Activated CD4-positive, alpha-beta T cell treated with anti-CD3 and anti-CD28 coated beads, Interleukin-2, amount 50 U/mL, for 24 hours (primary cell): ENCODE results near the gene TBC1D17.
A peak's percentile ranks its signal among the peaks of the same experiment; 100 is the strongest.

ENCODE experiments used
- DNase-seq, 2 donors: peaks; one replicate each; pipeline ENCODE4 v3.0.0-alpha.2; 2020; ENCODE audit warnings: low read depth in 1 of 2, low spot score in 1 of 2

Gene TBC1D17

DNA sequence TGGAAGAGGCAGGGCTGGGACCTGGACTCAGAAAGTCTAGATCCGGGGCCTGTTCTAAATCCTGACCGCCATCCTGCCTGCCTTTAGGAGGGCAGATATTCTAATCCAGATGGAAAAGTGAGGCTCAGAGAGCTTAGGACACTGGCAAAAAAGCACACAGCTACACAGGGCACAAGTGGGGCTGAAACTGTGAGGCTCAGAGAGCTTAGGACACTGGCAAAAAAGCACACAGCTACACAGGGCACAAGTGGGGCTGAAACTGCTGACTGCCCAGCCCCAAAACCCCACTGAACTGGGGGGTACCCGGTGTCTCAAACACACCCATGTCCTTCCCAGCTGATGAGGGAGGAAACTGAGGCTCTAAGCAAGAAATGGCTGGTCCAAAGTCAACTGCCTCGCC is 2.3 kb upstream of the TBC1D17 start:
- no peak for DNase-seq

DNA sequence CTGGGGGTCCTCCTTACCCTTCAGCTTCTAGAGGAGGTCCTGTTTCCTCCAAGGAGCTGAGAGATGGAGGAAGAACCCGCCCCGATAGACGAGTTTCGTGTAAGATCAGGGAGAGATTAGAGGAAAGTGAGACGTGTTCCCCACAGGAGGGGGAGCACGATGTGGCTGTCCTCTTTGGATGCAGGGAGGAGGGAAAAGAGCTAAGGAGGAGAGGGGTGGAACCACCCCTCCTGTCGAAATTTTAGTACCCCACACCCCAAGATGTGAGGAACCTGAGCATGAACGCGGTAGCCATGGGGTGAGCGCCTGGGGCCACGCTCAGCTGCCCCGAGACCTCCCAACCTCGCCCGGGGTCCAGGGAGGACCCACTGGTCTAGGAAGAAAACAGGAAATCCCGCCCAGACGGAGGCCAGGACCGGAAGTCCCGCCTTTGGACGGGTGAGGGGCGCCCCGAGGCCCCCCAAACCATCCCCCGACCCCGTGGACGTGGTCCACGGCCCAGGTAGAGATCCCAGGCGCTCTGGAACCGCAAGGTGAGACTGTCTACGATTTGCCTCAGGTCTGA is 1.6 kb upstream of the TBC1D17 start:
- no peak for DNase-seq

GRCh38 chr19:49876422-49877019 is 981 bp upstream of the TBC1D17 start:
- DNase-seq: peak; percentile 93 to 97

DNA sequence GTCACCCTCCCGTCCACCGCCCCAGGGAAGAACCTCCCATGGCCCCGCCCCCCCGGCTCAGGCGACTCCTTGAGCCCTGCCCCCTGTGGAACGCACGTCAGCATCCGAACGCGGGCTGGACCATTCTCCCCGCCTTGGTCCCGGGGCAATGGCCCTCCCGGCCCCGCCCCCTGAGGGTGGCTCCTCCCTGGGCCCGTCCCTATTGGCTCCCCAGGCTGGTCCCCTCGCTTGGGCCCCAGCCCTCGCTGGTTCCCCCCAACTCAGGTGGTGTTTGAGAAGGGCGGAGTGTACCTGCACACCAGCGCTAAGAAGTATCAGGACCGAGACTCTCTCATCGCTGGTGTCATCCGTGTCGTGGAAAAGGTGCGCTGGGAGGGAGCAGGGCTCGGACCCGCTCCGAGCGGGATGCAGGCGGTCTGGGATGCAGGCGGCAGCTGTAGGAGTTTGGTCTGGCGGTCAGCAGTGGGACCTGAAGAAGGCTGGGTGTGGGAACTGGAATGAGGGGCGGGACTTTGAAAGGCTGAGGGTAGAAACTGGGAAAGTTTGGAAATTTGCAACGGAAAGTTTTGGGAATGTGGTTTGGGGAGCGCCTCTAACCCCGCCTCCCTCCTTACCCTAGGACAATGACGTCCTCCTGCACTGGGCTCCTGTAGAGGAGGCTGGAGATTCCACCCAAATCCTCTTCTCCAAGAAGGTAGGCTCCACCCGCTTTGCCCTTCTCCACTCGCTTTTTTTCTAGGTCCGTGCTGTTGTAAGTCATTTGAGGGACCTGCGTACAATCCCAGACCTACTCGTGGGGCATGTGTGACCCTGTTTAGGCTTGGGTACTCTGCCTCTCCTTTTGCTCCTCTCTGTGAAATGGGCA is 609 bp downstream of the TBC1D17 start:
- peak in 1 of 2 donors; percentile 98 for DNase-seq

DNA sequence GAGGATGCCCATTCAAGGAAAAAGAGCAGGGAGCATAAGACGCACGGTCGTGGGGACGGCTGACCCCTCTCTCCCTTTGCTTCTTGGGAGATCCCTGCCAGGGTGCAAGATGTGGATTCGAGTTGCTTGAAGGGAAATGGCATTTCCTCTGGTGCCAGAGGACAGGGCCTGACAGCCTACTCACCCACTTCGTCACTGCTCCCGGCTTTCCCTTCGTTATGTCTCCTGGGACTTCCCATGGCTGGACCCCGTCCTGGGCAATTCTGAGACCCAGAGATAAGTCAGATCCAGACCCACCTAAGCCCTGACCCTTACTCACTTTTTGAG is 1.2 kb downstream of the TBC1D17 start:
- DNase-seq: no peak

- no peak for DNase-seq
Observed at GRCh38 chr19:49879243-49879963, 1.9 kb downstream of the TBC1D17 start.

GRCh38 chr19:49880162-49880869 is 2.8 kb downstream of the TBC1D17 start:
- no peak for DNase-seq

DNA sequence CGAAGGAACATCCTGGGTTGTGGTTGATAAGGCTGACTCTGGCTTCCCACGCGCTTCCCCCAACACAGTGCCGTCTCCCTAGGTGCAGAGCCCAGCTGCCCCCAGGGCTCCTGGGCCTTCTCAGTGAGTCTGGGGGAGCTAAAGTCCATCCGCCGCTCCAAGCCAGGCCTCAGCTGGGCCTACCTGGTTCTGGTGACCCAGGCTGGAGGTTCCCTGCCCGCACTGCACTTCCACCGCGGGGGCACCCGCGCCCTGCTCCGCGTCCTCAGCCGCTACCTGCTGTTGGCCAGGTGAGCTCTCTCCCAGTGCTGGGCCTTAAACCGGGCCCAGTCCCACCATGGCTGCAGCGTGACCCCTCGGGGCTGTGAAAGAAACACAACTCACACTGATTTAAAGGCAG is 3.7 kb downstream of the TBC1D17 start:
- DNase-seq: no peak

DNA sequence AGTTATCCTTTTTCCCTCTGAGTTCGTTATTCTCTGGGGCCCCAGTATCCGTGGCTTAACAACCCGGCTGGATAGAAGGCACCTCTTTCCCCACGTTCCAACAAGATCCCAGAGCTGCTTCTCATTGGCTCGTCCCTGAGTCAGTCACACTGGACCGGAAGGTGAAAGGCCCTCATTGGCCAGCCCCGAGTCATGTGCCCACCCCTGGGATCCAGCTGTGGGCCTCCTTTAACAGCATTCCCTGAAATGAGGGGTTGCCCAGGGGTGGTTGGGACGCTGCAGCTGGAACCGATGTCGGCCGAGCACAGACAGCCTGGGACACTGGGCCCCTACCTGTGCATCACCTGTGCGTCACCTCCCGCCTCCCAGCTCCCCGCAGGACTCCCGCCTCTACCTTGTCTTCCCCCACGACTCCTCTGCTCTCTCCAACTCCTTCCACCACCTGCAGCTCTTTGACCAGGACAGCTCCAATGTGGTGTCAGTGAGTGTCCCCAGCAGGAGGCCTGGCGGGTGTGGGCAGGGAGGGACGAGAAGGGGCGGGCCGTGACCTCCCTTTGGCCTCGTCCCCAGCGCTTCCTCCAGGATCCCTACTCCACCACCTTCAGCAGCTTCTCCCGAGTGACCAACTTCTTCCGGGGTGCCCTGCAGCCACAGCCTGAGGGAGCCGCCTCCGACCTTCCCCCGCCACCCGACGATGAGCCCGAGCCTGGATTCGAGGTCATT is 4.3 kb downstream of the TBC1D17 start:
- DNase-seq: no peak

GRCh38 chr19:49882643-49883042 is 5.1 kb downstream of the TBC1D17 start:
- DNase-seq: no peak

- no peak for DNase-seq
Observed at GRCh38 chr19:49883094-49883493, 5.6 kb downstream of the TBC1D17 start.

DNA sequence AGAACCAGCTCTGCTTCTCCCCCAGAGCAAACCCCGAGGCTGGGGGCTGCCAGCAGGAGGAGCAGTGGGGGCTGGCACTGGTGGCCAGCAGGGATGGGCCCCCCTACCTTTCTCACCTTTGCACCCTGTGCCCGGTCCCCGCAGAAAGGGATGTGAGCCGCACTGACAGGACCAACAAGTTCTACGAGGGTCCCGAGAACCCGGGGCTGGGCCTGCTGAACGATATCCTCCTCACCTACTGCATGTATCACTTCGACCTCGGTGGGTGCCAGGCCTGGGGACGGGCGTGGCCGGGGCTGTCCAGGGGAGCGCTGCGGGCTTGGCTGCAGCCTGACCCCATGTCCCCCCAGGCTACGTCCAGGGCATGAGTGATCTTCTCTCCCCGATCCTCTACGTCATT is 6.6 kb downstream of the TBC1D17 start:
- DNase-seq: no peak

DNA sequence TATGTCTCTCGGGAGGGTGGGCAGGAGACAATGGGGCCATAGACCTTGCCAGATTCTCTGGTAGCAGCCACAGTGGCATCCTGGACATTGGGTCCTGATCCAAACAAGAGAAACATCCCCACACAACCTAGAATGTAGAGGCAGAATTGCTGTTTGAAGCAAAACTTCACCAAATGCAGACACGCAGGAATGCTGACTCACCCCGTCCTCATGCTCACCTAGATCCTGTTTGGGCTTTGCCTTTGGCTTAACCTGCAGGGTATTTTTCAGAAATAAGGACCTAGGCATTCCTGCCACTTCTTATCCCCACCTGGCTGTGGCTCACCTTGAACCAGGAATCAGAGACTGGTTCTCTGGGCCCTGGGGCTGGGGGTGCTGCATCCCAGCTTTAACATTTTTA is 7.3 kb downstream of the TBC1D17 start:
- DNase-seq: no peak

DNA sequence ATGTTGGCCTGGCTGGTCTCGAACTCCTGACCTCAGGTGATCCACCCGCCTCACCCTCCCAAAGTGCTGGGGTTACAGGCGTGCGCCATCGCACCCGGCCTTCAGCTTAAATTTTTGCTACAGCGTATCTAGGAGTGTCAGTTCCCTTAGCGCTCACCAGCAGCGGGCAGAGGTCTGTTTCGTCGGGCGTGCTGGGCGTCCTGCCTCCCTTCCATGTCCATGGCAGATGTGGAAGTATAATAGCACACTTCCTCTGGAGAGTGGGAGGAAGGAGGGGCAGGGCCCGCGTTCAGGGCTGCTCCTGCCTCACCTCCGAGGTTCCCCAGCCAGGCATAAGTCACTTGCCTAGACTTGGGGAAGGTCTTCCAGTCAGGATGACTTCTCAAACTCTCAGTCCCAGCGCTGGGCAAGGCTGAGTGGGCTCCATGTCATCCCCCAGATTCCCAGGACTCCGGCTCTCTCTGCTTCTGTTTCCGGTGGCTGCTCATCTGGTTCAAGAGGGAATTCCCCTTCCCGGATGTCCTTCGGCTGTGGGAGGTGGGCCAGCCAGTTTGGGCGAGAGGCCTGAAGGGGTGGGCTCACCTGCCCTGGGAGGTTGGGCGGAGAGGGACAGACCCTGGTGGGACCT is 9.6 kb downstream of the TBC1D17 start:
- DNase-seq: no peak

DNA sequence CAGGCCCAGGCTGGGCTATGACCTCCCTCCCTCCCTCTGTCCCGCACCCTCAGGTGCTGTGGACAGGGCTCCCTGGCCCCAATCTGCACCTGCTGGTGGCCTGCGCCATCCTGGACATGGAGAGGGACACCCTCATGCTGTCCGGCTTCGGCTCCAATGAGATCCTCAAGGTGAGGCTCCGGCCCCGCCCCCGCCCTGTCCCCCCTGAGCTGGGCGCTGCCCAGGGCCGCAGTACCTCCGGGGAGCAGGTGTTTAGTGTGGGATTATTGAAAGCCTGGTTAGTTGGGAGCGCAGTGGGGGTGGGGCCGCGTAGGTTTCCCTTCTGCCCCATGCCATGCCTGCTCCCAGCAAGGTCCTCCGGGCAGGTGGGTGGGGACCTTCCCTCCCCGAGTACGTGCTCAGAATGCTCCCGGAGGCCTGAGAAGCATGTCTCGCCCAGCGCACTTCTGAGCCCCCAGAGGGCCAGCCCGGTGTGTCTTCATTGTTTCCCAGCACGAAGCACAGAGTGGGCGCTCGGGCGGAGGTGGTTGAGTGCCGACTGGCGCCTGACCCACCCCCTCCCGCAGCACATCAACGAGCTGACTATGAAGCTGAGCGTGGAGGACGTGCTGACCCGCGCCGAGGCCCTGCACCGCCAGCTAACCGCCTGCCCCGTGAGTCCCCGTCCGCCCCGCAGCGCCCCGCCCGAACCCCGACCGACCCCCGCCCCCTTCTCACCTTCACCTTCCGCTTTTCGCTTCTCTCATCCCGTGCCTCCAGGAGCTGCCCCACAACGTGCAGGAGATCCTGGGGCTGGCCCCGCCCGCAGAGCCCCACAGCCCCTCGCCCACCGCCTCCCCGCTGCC is 10.4 kb downstream of the TBC1D17 start:
- DNase-seq: no peak

GRCh38 chr19:49888510-49888824 is 11.0 kb downstream of the TBC1D17 start:
- DNase-seq: no peak

DNA sequence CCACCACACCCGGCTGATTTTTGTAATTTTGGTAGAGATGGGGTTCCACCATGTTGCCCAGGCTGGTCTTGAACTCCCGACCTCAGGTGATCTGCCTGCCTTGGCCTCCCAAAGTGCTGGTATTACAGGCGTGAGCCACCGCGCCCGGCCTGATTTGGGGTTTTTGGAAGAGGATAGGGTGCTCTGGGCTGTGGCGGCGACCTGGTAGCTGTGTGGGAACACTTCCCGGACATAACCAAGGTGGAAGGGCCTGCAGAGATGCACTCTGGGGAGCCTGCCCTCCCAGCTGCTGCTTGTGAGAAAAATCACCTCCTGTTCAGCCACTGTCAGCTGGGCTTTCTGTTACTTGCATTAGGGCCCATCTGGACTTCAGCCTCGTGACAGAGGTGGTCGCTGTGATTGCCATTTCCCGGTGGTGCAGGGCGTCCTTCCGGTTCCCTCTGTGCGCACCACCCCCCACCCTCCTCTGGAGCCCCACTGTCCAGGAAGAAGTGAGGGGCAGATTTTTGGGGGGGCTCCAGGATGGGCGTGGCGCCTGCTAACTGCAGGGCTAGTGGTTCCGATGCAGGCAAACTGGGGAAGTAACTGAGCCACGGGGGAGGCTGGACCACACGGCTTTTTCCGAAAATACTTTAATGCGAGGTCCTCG is 11.7 kb downstream of the TBC1D17 start:
- DNase-seq: no peak

- DNase-seq: peak; percentile 50 to 52
Observed at GRCh38 chr19:49889687-49890348, 12.3 kb downstream of the TBC1D17 start.
